GM23338 (cell line): ENCODE measurements around the gene ECHDC3. TPM values are rescaled to one million over a fixed set of nuclear protein-coding genes. Genes with fewer than 3 reads are reported as not detected.

ENCODE experiments used
- ATAC-seq: fragments of 200-7000 bp; cut with Tn5 transposase; 3 replicates; pipeline ENCODE4 v1.9.1; 2020
- DNase-seq: peaks from one replicate; pipeline ENCODE4 v3.0.0-alpha.2; 2015; ENCODE audit warnings: low spot score
- H2AFZ ChIP-seq: fragments of 200-600 bp; sonication (generic); 2 replicates; pipeline ENCODE4 v1.8.0; 2016; ENCODE audit warnings: antibody characterized with exemption, mild to moderate bottlenecking, moderate library complexity
- H3F3A ChIP-seq: fragments of 200-600 bp; sonication (generic); replicated peaks from 2 replicates; pipeline ENCODE4 v1.8.0; 2017; ENCODE audit warnings: antibody characterized with exemption, mixed run types, low read depth
- H3K27ac ChIP-seq: fragments of 200-600 bp; sonication (generic); 2 replicates; pipeline ENCODE4 v1.6.1; 2016; ENCODE audit warnings: low read depth
- H3K27me3 ChIP-seq: fragments of 200-600 bp; sonication (generic); 2 replicates; pipeline ENCODE4 v1.8.0; 2016; ENCODE audit warnings: mild to moderate bottlenecking, mixed run types, moderate library complexity; ENCODE audit not compliant: insufficient read depth
- H3K36me3 ChIP-seq: fragments of 200-600 bp; sonication (generic); 2 replicates; pipeline ENCODE4 v1.8.0; 2016; ENCODE audit warnings: mild to moderate bottlenecking; ENCODE audit not compliant: insufficient read depth
- H3K4me1 ChIP-seq: fragments of 200-600 bp; sonication (generic); 2 replicates; pipeline ENCODE4 v1.8.0; 2016; ENCODE audit warnings: mild to moderate bottlenecking, moderate library complexity; ENCODE audit not compliant: insufficient read depth
- H3K4me2 ChIP-seq: fragments of 200-600 bp; sonication (generic); 2 replicates; pipeline ENCODE4 v1.7.1; 2017; ENCODE audit warnings: mixed run types
- H3K4me3 ChIP-seq: fragments of 200-600 bp; sonication (generic); 2 replicates; pipeline ENCODE4 v1.6.1; 2016; ENCODE audit warnings: mixed run types
- H3K79me2 ChIP-seq: fragments of 200-600 bp; sonication (generic); replicated peaks from 2 replicates; pipeline ENCODE4 v1.8.0; 2017; ENCODE audit warnings: mild to moderate bottlenecking; ENCODE audit not compliant: insufficient read depth
- H3K9me2 ChIP-seq: fragments of 200-600 bp; sonication (generic); 2 replicates; pipeline ENCODE4 v1.8.0; 2017; ENCODE audit not compliant: insufficient read depth
- H4K20me1 ChIP-seq: fragments of 200-600 bp; sonication (generic); replicated peaks from 2 replicates; pipeline ENCODE4 v1.8.0; 2017; ENCODE audit warnings: mild to moderate bottlenecking; ENCODE audit not compliant: insufficient read depth
- H3K27ac Mint-ChIP-seq: 2 replicates; pipeline ENCODE4 v1.8.0; 2020; ENCODE audit warnings: inconsistent platforms, mild to moderate bottlenecking, moderate library complexity, mixed read lengths
- H3K27me3 Mint-ChIP-seq: 3 replicates; pipeline ENCODE4 v1.8.0; 2022; ENCODE audit warnings: low read depth, mild to moderate bottlenecking, moderate library complexity, mixed read lengths, inconsistent platforms; ENCODE audit not compliant: insufficient read depth, poor library complexity
- H3K36me3 Mint-ChIP-seq: 3 replicates; pipeline ENCODE4 v1.8.0; 2021; ENCODE audit warnings: low read depth, mild to moderate bottlenecking, inconsistent platforms, moderate library complexity, mixed read lengths
- H3K4me1 Mint-ChIP-seq: 3 replicates; pipeline ENCODE4 v1.8.0; 2020; ENCODE audit warnings: mild to moderate bottlenecking, inconsistent platforms, mixed read lengths
- H3K4me3 Mint-ChIP-seq: 3 replicates; pipeline ENCODE4 v1.8.0; 2021; ENCODE audit warnings: moderate library complexity, mild to moderate bottlenecking, inconsistent platforms, mixed read lengths
- H3K9me3 Mint-ChIP-seq: 3 replicates; pipeline ENCODE4 v1.8.0; 2020; ENCODE audit warnings: moderate library complexity, mild to moderate bottlenecking, inconsistent platforms, mixed read lengths
- CREB1 ChIP-seq: fragments of 250-450 bp; sonication (Bioruptor Pico); IDR thresholded peaks from 2 replicates; pipeline ENCODE4 v1.5.0; 2020; ENCODE audit warnings: low read depth, mild to moderate bottlenecking, moderate library complexity
- EZH2phosphoT487 ChIP-seq: fragments of 200-600 bp; sonication (generic); IDR thresholded peaks from one replicate; pipeline ENCODE4 v1.8.1; 2018; ENCODE audit warnings: antibody characterized with exemption; ENCODE audit not compliant: unreplicated experiment
- NANOG ChIP-seq: IDR thresholded peaks from 2 replicates; pipeline ENCODE4 v1.6.1; 2016; ENCODE audit warnings: antibody characterized with exemption, borderline replicate concordance
- POLR2AphosphoS5 ChIP-seq: IDR thresholded peaks from 2 replicates; pipeline ENCODE4 v1.6.1; 2016; ENCODE audit warnings: antibody characterized with exemption, low read depth
- REST ChIP-seq: IDR thresholded peaks from one replicate; pipeline ENCODE4 v1.6.1; 2018; ENCODE audit warnings: antibody characterized with exemption; ENCODE audit not compliant: unreplicated experiment
- ZNF462 ChIP-seq: fragments of 250-450 bp; sonication (Bioruptor Pico); IDR thresholded peaks from 2 replicates; pipeline ENCODE4 v1.5.0; 2020; ENCODE audit warnings: mild to moderate bottlenecking, moderate library complexity
- polyA plus RNA-seq: library from polyadenylated mRNA; unstranded; fragments of >200 nt; fragmentation: Nextera tagmentation; extraction: Ambion mirVana; gene quantifications from 2 replicates; pipeline ENCODE4 v1.2.1, GENCODE V29; 2016
- total RNA-seq: library from RNA; depleted of rRNA; stranded (reverse); fragments of >200 nt; shearing (Covaris generic); gene quantifications from 2 replicates; pipeline ENCODE4 v1.2.3, GENCODE V29; 2014

Gene ECHDC3
- total and polyA plus RNA-seq, 2 experiments from 2014 or later: 16.3 to 50.1 TPM

- no peak for TF ChIP-seq ZNF462 (CRISPR knock-in tag)
- TF ChIP-seq NANOG: no peak
Observed at GRCh38 chr10:11789306-11789705, 47.1 kb downstream of the ECHDC3 start (continued).

GRCh38 chr10:11789956-11790355 lies 47.8 kb downstream of the ECHDC3 start:
- ATAC-seq (no peak), DNase-seq (no peak)
- no peaks in the 10 kb centered on the region for H4K20me1 ChIP-seq
- no peaks in the 10 kb centered on the region for H3K4me1 ChIP-seq
- no peaks in the 10 kb centered on the region for H3K27me3 ChIP-seq
- no peaks in the 10 kb centered on the region for H3F3A ChIP-seq
- no peaks in the 10 kb centered on the region for H3K9me2 ChIP-seq
- TF ChIP-seq EZH2phosphoT487: no peak
- no peak for TF ChIP-seq REST
- TF ChIP-seq POLR2AphosphoS5: no peak
- no peak for TF ChIP-seq CREB1 (CRISPR knock-in tag)
- H3K36me3 ChIP-seq: no peaks in the 10 kb centered on the region; the same call in 1 of the 2 replicates
- no peak overlapping the region for H3K4me2 ChIP-seq
- H3K79me2 ChIP-seq: no peaks in the 10 kb centered on the region
- Mint-ChIP-seq H3K9me3 (peaks cover 6% of the 10 kb centered on the region), H3K4me3 (no peak overlapping the region), H3K4me1 (no peaks in the 10 kb centered on the region; the same call in 2 of the 3 replicates), H3K36me3 (peaks cover 6% of the 10 kb centered on the region; the same call in 2 of the 3 replicates), H3K27ac (no peak overlapping the region), H3K27me3 (peaks cover 3% of the 10 kb centered on the region)
- H3K27ac ChIP-seq: no peak overlapping the region
- peak overlapping the region; percentile 38; the same call in 1 of the 2 replicates for H2AFZ ChIP-seq
- H3K4me3 ChIP-seq: no peak overlapping the region
